Activated T-cell treated with anti-CD3 and anti-CD28 coated beads, Interleukin-2, amount 50 U/mL, for 4 hours (primary cell): ENCODE measurements around the gene CMIP. TPM values are rescaled to one million over a fixed set of nuclear protein-coding genes. Genes with fewer than 3 reads are reported as not detected.

Experiments
- ATAC-seq, 2 donors: fragments of 200-7000 bp; cut with Tn5 transposase; one replicate each; pipeline ENCODE4 v1.10.0; 2021
- DNase-seq: peaks from one replicate; pipeline ENCODE4 v3.0.0-alpha.2; 2020
- H3K27me3 Mint-ChIP-seq: one replicate; pipeline ENCODE4 v1.8.0; 2021; ENCODE audit warnings: low read depth, mixed read lengths
- H3K36me3 Mint-ChIP-seq: one replicate; pipeline ENCODE4 v1.8.0; 2022; ENCODE audit warnings: mixed read lengths; ENCODE audit not compliant: insufficient read depth
- H3K4me1 Mint-ChIP-seq: one replicate; pipeline ENCODE4 v1.8.0; 2021; ENCODE audit warnings: low read depth, mixed read lengths
- H3K4me3 Mint-ChIP-seq: one replicate; pipeline ENCODE4 v1.8.0; 2021; ENCODE audit warnings: mild to moderate bottlenecking, moderate library complexity, mixed read lengths
- H3K9me3 Mint-ChIP-seq: one replicate; pipeline ENCODE4 v1.8.0; 2021; ENCODE audit warnings: mixed read lengths
- total RNA-seq, 3 donors: library from RNA; stranded (reverse); gene quantifications; one replicate each; pipeline ENCODE4 v1.2.1, GENCODE V29; 2021

CMIP gene
- total RNA-seq, 3 donors from 2014 or later, result 20.8 to 23.5 (median 21.9) TPM

DNA sequence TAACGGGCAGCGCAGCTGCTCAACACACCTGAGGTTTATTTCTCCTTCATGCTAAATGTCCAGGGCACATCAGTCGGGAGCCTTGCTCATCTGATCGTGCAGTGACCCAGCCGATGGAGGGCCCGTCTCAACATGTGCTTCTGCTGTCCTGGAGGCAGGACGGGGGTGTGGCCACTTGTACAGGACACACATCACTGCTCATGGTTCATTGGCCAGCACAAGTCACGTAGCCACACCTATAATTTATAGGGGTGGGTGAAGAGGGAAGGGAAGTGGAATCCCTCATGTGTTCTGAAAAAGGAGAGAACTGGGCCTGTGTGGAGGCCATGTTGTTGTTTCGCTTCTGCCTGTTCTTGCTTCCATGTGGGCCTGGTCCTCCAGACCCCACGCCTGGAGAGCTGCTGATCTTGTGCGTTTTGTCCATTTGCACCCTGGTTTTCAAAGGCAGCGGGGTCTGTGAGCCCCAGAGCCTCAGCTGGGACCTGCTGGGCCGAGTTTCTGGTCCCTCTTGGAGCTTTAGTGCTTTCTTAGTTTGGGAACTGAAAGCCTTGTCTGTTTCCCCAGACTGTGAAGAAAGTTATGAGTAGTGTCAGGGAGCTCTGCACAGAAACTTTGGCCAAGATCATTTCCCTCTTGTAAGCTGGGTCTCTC, 60.5 kb downstream of the CMIP start:
- peaks cover 21% of the 10 kb centered on the region for H3K4me1 Mint-ChIP-seq
- no peaks in the 10 kb centered on the region for H3K27me3 Mint-ChIP-seq
- H3K4me3 Mint-ChIP-seq, result no peak overlapping the region
- DNase-seq, result no peak
- H3K9me3 Mint-ChIP-seq, result no peaks in the 10 kb centered on the region
- no peak for ATAC-seq
- no peaks in the 10 kb centered on the region for H3K36me3 Mint-ChIP-seq

DNA sequence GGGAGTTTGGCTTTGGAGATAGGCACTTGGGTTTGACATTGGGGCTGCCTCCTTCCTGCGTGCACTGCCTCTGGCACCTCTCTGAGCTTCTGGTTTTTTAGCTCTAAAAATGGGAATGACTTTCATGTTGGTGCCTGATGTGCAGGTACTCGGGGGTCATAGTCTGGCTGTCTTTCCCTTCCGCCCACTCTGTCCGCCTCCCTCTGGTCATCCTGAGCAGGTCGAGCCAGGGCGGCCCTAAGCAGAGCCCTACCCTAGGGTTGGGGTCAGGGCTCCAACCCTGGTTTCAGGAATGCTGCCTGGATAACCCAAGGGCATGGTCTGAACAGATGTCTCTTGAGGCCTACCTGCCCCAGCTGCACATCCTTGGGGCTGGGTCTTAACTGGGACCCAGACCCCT, 64.8 kb downstream of the CMIP start:
- no peak for ATAC-seq
- DNase-seq, result no peak
- Mint-ChIP-seq H3K9me3 (no peaks in the 10 kb centered on the region), H3K36me3 (no peaks in the 10 kb centered on the region), H3K4me1 (peaks cover 20% of the 10 kb centered on the region), H3K27me3 (no peaks in the 10 kb centered on the region), H3K4me3 (no peak overlapping the region)

DNA sequence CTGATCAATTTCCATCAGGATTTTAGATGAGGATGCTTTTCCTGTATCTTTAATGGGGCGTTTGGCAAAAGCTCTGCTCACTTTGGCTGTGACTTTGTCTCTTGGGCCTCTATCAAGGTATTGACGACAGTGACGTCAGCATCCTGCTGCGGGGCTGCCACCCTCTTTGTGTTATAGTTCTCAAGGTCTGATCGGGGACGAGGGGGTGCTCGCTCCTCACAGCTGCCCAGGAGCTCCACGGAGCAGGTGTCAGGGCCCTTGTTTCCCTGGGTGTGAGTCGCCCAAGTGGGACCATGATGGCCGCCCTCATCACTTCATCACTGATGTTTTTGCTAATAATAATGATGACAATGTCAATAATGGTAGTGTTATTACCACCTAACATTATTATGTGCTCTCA, 65.4 kb downstream of the CMIP start:
- DNase-seq (no peak), ATAC-seq (no peak)
- no peaks in the 10 kb centered on the region for H3K9me3 Mint-ChIP-seq
- no peaks in the 10 kb centered on the region for H3K36me3 Mint-ChIP-seq
- peaks cover 22% of the 10 kb centered on the region for H3K4me1 Mint-ChIP-seq
- no peak overlapping the region for H3K4me3 Mint-ChIP-seq
- H3K27me3 Mint-ChIP-seq, result no peaks in the 10 kb centered on the region

DNA sequence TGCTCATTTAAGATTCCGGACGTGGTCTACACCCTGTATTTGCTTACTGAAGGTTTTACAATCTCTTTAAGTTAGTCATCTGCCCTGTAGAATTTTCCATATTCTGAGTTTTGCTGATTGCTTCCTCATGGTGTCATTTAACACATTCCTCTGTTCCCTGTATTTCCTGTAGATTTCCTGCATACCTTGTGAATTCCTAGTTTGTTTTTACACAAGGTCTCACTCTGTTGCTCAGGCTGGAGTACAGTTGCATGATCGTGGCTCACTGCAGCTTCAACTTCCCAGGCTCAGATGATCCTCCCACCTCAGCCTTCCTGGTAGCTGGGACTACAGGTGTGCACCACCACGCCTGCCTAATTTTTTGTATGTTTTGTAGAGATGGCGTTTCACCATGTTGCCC, 66.8 kb downstream of the CMIP start:
- H3K4me3 Mint-ChIP-seq, result no peak overlapping the region
- peaks cover 1% of the 10 kb centered on the region for H3K36me3 Mint-ChIP-seq
- no peak for ATAC-seq
- H3K4me1 Mint-ChIP-seq, result peaks cover 18% of the 10 kb centered on the region
- H3K27me3 Mint-ChIP-seq, result no peaks in the 10 kb centered on the region
- H3K9me3 Mint-ChIP-seq, result no peaks in the 10 kb centered on the region
- DNase-seq, result no peak

DNA sequence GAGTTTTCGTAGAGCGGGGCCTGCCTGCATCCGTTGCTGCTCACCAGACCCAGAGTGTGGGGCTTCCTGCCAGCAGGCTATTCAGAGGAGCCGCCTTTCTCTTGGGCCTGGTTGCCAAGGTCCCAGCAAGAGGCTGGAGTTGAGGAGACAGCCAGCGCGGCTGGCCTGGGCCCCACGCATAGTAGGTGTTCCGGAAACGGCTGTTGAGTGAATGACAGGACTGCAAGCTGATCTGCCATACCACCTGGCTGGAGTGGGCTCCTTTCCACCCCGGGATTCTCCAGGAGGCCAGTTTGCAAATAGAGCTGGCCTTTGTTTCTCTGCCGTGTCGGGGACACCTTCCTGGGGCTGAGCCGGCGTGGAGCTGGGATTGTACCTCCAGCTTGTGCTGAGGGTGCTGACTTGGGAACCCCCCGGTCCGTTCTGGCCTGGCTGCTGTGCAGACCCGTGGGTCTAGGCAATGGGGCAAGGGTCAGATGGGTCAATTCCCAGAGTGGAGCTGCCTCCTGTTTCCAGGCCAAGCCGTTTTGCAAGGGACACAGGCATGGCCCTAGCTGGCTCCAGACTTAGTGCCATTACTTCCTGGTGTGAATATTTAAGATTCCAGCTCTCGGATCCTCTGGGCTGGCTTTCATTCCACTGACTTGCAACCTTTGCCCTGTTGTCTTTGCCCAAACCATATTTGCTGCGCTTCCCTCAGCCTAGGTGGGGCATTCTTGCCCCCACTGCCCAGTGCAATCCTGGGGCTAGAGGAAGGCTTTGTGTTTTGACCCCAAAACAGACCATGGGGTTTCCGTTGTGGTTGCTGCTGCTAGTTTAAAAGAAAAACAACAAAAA, 68.8 kb downstream of the CMIP start:
- Mint-ChIP-seq H3K36me3 (peaks cover 4% of the 10 kb centered on the region), H3K4me3 (no peak overlapping the region), H3K27me3 (no peaks in the 10 kb centered on the region), H3K4me1 (peaks cover 17% of the 10 kb centered on the region), H3K9me3 (no peaks in the 10 kb centered on the region)
- no peak for ATAC-seq
- DNase-seq, result no peak

DNA sequence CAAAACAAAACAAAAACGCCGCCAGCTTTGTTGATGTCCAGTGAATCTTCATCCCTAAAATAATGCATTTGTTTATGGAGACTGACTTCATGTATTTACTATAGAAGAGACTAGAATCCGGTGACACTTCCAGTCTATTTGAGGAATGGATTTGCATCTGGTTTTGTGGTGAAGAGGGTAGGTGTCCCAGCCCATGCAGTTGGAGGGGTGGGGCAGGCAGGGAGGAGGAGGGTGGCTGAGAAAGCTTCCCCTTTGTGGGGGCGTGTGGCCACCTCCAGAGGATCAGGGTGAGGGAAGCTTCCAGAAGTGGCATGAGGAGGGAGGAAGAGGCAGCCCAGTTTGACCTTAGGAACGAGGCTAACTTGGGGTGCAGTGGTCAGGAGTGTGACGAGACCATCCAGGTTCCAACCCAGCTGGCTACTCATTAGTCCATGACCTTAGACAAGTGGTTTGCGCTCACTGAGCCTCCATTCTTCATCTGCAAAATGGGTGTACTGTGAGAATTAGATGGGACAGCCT, 69.5 kb downstream of the CMIP start:
- no peak overlapping the region for H3K4me3 Mint-ChIP-seq
- no peaks in the 10 kb centered on the region for H3K9me3 Mint-ChIP-seq
- no peaks in the 10 kb centered on the region for H3K27me3 Mint-ChIP-seq
- H3K4me1 Mint-ChIP-seq, result peaks cover 17% of the 10 kb centered on the region
- ATAC-seq (no peak), DNase-seq (no peak)
- H3K36me3 Mint-ChIP-seq, result peaks cover 4% of the 10 kb centered on the region

DNA sequence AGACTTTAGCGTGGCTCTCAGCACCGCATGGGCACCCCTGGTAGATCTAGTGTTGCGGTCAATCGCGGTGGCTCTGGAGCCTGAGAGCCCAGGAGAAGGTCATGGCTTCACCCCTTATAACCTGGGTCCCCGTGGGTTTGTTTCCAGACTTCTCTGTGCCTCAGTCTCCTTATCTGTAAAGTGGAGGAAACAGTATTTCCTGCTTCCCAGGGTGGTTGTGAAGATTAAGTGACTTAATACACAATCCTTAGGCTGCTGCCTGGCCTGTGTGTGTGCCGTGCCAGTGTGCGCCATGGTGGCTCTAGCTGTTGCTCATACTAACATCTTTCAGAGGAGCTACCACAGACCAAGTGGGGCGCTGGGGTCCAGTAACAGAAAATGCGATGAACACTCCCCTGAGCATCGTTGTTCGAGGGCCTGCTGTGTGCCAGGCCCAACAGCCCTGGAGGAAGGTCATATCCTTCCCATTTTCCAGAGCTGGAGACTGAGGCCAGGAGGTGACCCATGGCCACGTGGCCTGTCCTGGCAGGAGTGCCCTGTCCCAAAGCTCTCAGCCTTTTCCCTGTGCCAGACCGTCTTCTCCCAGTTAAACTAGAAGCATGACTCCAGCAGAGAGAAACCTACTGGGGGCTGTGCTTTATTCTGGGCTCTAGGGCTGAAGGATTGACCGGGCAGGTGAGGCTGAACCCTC, 70.1 kb downstream of the CMIP start:
- H3K4me1 Mint-ChIP-seq, result peaks cover 18% of the 10 kb centered on the region
- DNase-seq (no peak), ATAC-seq (no peak)
- H3K9me3 Mint-ChIP-seq, result no peaks in the 10 kb centered on the region
- H3K4me3 Mint-ChIP-seq, result no peak overlapping the region
- H3K27me3 Mint-ChIP-seq, result no peaks in the 10 kb centered on the region
- peaks cover 4% of the 10 kb centered on the region for H3K36me3 Mint-ChIP-seq

DNA sequence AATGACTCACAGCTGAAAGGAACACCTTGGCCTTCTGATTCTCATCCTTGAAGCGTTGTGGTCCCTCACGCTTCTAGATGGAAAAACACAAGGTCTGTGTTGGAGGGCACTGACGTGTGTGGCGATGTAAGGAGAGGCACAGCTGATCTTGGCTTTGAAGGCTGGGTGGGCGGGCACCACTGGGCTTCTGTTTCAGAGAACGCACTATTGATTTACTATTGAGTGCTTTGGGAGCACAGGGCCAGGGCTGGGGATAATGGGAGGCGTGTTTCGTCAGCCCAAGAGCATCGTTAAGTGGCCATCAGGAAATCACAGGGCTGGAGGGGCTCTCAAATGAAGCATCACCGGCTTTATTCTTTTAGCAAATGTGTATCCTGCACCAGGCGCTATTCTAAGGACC, 70.7 kb downstream of the CMIP start:
- no peaks in the 10 kb centered on the region for H3K9me3 Mint-ChIP-seq
- peaks cover 4% of the 10 kb centered on the region for H3K36me3 Mint-ChIP-seq
- no peak overlapping the region for H3K4me3 Mint-ChIP-seq
- H3K4me1 Mint-ChIP-seq, result peaks cover 23% of the 10 kb centered on the region
- no peaks in the 10 kb centered on the region for H3K27me3 Mint-ChIP-seq
- ATAC-seq (no peak), DNase-seq (no peak)

DNA sequence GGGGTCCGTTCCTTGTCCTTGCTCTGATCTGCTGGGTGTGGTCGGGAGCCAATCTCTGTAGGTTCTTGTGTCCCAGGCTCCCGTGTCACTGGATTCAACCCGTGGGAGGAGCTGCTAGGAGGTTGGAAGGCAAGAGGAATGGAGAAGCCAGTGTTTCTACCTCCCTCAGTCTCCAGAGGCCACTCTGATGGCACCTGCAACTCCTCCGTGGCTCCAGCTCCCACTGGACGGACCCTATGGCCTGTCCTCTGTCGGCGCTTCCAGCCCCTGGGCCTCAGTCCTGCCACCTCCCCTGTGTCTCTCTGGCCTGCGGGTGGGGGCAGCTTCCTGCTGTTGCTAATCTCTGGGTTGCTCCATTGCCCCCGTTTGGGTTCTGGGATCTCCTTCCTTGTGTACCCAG, 71.1 kb downstream of the CMIP start:
- Mint-ChIP-seq H3K9me3 (no peaks in the 10 kb centered on the region), H3K4me3 (no peak overlapping the region), H3K4me1 (peaks cover 26% of the 10 kb centered on the region), H3K27me3 (no peaks in the 10 kb centered on the region), H3K36me3 (peaks cover 4% of the 10 kb centered on the region)
- DNase-seq (no peak), ATAC-seq (no peak)

DNA sequence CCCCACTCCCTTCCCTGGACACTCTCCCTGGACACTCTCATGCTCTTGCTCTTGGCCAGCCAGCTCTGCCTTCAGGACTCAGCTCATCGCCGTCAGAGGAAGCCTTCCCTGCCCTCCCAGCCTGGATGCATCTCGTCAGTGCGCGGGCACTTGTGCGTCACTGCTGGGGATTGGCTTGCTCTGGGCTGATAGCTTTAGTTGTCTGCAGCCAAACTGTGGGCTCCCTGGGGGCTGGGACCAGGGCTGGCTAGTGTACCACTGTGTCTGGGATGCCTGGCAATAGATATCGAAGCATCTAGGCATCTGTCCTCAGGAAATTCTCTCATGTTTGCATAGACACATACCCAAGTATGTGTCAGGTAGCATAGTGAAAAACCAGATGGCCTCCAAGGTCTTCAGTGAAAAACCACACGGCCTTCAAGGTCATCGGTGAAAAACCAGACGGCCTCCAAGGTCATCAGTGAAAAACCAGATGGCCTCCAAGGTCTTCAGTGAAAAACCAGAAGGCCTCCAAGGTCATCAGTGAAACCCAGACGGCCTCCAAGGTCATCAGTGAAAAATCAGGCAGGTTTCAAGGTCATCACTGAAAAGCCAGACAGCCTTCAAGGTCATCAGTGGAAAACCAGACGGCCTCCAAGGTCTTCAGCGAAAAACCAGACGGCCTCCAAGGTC, 72.0 kb downstream of the CMIP start:
- Mint-ChIP-seq H3K36me3 (peaks cover 4% of the 10 kb centered on the region), H3K4me3 (no peak overlapping the region), H3K4me1 (peaks cover 33% of the 10 kb centered on the region), H3K27me3 (no peaks in the 10 kb centered on the region), H3K9me3 (no peaks in the 10 kb centered on the region)
- no peak for ATAC-seq
- no peak for DNase-seq

DNA sequence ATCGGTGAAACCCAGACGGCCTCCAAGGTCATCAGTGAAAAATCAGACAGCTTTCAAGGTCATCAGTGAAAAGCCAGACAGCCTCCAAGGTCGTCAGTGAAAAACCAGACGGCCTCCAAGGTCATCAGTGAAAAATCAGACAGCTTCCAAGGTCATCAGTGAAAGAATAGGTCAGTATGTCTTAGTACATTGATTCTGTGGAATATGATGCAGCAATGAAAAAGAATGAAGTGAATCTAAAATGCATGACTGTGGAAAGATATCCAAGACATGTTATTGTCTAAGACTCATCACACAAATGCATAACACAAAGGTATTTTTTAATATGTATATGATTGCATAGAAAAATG, 72.5 kb downstream of the CMIP start:
- DNase-seq (no peak), ATAC-seq (no peak)
- no peaks in the 10 kb centered on the region for H3K27me3 Mint-ChIP-seq
- H3K9me3 Mint-ChIP-seq, result no peaks in the 10 kb centered on the region
- H3K4me3 Mint-ChIP-seq, result no peak overlapping the region
- H3K4me1 Mint-ChIP-seq, result peaks cover 36% of the 10 kb centered on the region
- H3K36me3 Mint-ChIP-seq, result peaks cover 4% of the 10 kb centered on the region

DNA sequence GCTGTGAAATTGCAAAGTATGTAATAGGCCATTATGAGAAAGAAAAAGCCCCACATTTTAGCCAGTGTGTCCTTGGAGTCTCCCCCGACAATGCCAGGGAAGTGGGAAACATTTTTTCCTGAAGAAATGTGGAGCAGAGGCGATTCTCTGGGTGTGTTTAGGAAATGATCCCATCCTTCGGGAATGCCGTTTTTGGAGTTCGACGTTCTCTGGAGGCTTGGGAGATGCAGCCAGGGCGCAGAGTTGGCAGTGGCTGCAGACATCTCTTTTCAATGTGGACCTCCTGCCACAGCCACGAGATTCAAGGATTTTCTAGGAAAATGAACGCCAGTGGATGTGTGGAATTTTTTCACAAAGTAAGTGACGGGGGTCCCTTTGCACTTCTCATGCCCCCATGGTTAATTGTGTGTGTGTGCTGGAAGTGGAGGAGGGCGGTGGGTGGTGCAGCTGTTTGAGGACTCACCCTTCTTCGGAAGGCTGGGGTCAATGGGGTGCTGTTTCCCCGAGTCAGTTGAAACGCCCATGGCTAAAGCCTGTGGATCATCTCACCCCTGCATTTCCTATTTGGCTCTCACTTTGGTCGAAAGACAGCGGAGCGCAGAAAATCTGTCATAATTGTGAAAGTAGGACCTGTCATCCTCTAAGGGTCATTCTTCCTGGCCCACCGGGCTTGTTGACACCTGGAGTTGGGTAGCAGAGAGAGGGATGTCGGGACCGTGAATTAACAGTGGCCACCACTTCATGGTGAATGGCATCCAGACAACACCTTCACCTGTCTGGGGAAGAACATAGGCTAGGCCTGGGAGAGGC, 73.2 kb downstream of the CMIP start:
- DNase-seq (no peak), ATAC-seq (no peak)
- Mint-ChIP-seq H3K27me3 (no peaks in the 10 kb centered on the region), H3K4me1 (peaks cover 41% of the 10 kb centered on the region), H3K36me3 (peaks cover 4% of the 10 kb centered on the region), H3K4me3 (no peak overlapping the region), H3K9me3 (no peaks in the 10 kb centered on the region)

DNA sequence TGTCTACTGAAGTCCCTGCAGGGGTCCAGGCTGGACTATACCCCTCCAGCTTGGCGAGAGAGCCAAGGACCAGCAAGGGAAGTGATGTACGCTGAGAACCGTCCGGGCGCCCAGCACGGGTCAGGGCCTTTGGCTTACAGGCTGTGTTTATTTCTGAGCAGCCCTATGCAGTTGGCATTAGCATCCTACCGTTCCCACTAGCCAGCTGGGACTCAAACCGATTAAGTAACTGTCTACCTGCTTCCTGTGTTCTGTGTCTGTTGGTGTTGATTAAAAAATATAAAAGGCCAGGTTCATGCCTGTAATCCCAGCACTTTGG, 73.8 kb downstream of the CMIP start:
- ATAC-seq, result no peak
- Mint-ChIP-seq H3K27me3 (no peaks in the 10 kb centered on the region), H3K4me1 (peaks cover 42% of the 10 kb centered on the region), H3K36me3 (peaks cover 7% of the 10 kb centered on the region), H3K9me3 (no peaks in the 10 kb centered on the region), H3K4me3 (no peak overlapping the region)
- no peak for DNase-seq
